H1 (cell line): Measurements from ENCODE around the gene PDZRN3. TPM values are rescaled to one million over a fixed set of nuclear protein-coding genes. Genes with fewer than 3 reads are reported as not detected.

Source experiments
- CTCF ChIA-PET: fragments of 300-600 bp; sonication (Branson Sonifier 250); formaldehyde crosslinking; loops from one replicate; lab custom pipeline; 2021; ENCODE audit not compliant: partially characterized antibody; lab: Charles Lee
- POLR2A ChIA-PET: fragments of 300-600 bp; sonication (Branson Sonifier 250); formaldehyde crosslinking; loops from one replicate; lab custom pipeline; 2021; ENCODE audit warnings: inconsistent platforms; ENCODE audit not compliant: partially characterized antibody; lab: Charles Lee
- DNase-seq, 2 experiments: peaks; one replicate each; pipeline versions ENCODE4 v3.0.0 to v3.0.0-alpha.2; 2010 to 2022; ENCODE audit warnings: low spot score in 2 of 2, low read depth in 1 of 2, mixed read lengths in 1 of 2
- FAIRE-seq: peaks from 2 replicates; lab custom pipeline; 2011; peaks lifted over from hg19 to GRCh38; lab: Jason Lieb, UNC
- H2AFZ ChIP-seq: 2 replicates; pipeline ENCODE4 v1.8.1; 2012; ENCODE audit warnings: low read length, inconsistent platforms
- H2AK5ac ChIP-seq: 2 replicates; pipeline ENCODE4 v1.6.1; 2013; ENCODE audit warnings: low read depth, low read length
- H2BK120ac ChIP-seq: replicated peaks from 2 replicates; pipeline ENCODE3; 2013; ENCODE audit warnings: low read depth, low read length, inconsistent platforms
- H2BK12ac ChIP-seq: 2 replicates; pipeline ENCODE4 v1.6.1; 2013; ENCODE audit warnings: low read depth, low read length
- H2BK15ac ChIP-seq: 2 replicates; pipeline ENCODE4 v1.6.1; 2013; ENCODE audit warnings: low read length
- H2BK20ac ChIP-seq: 2 replicates; pipeline ENCODE4 v1.6.1; 2013; ENCODE audit warnings: low read length
- H2BK5ac ChIP-seq: 2 replicates; pipeline ENCODE4 v1.6.1; 2013; ENCODE audit warnings: low read depth, low read length
- H3K14ac ChIP-seq: 2 replicates; pipeline ENCODE4 v1.6.1; 2013; ENCODE audit warnings: inconsistent platforms; ENCODE audit not compliant: insufficient read length
- H3K18ac ChIP-seq: 2 replicates; pipeline ENCODE4 v1.6.1; 2013; ENCODE audit warnings: low read length; ENCODE audit errors: extremely low read depth
- H3K23ac ChIP-seq: 2 replicates; pipeline ENCODE4 v1.6.1; 2013; ENCODE audit warnings: inconsistent platforms; ENCODE audit not compliant: insufficient read length
- H3K23me2 ChIP-seq: 2 replicates; pipeline ENCODE4 v1.6.1; 2013; ENCODE audit warnings: low read depth, low read length
- H3K27ac ChIP-seq: 2 replicates; pipeline ENCODE4 v1.6.1; 2011; ENCODE audit warnings: low read depth, low read length, inconsistent platforms
- H3K27me3 ChIP-seq, 4 experiments: replicated peaks in 1 of 4; 1 replicate in 1 of 4; 2 replicates in 3 of 4; pipeline versions ENCODE4 v1.6.1 to v1.8.1; 2011 to 2013; ENCODE audit warnings: low read length in 3 of 4, mild to moderate bottlenecking in 3 of 4, inconsistent platforms in 2 of 4, mixed read lengths in 2 of 4, moderate library complexity in 1 of 4; ENCODE audit not compliant: control insufficient read depth in 3 of 4, insufficient read depth in 3 of 4; ENCODE audit errors: extremely low read depth in 1 of 4
- H3K36me3 ChIP-seq, 4 experiments: 2 replicates each; pipeline versions ENCODE4 v1.6.1 to v1.8.1; 2011 to 2013; ENCODE audit warnings: mild to moderate bottlenecking in 4 of 4, low read length in 3 of 4, moderate library complexity in 2 of 4, control low read depth in 1 of 4, inconsistent platforms in 1 of 4; ENCODE audit not compliant: insufficient read depth in 4 of 4, control insufficient read depth in 2 of 4
- H3K4ac ChIP-seq: replicated peaks from 2 replicates; pipeline ENCODE3; 2013; ENCODE audit warnings: low read length, low read depth, mixed read lengths, inconsistent platforms; ENCODE audit not compliant: insufficient read length
- H3K4me1 ChIP-seq, 4 experiments: replicated peaks in 1 of 4; 1 replicate in 1 of 4; 2 replicates in 3 of 4; pipeline versions ENCODE4 v1.6.1 to v1.8.1; 2011 to 2013; ENCODE audit warnings: low read length in 3 of 4, inconsistent platforms in 2 of 4, mixed read lengths in 1 of 4; ENCODE audit not compliant: insufficient read depth in 4 of 4, control insufficient read depth in 3 of 4
- H3K4me2 ChIP-seq, 2 experiments: 2 replicates each; pipeline versions ENCODE4 v1.6.1 to v1.8.1; 2011 to 2013; ENCODE audit warnings: low read depth in 2 of 2, low read length in 2 of 2, control low read depth in 1 of 2, inconsistent platforms in 1 of 2, mild to moderate bottlenecking in 1 of 2; ENCODE audit not compliant: insufficient read depth in 1 of 2
- H3K4me3 ChIP-seq, 4 experiments: fragments of 200-600, 300-600 bp in 1 of 4; sonication (generic), shearing (Covaris generic), sonication (Bioruptor Twin) in 1 of 4; 2 replicates each; pipeline versions ENCODE4 v1.5.1 to v1.8.1; 2011 to 2016; ENCODE audit warnings: low read length in 4 of 4, low read depth in 3 of 4, control low read depth in 2 of 4, inconsistent platforms in 2 of 4, mild to moderate bottlenecking in 2 of 4, mixed read lengths in 1 of 4, moderate library complexity in 1 of 4; ENCODE audit not compliant: insufficient read depth in 2 of 4; ENCODE audit errors: extremely low read depth in 1 of 4
- H3K56ac ChIP-seq: replicated peaks from 2 replicates; pipeline ENCODE3; 2013; ENCODE audit warnings: low read depth, mild to moderate bottlenecking, mixed read lengths, low read length, inconsistent platforms; ENCODE audit not compliant: insufficient read length
- H3K79me1 ChIP-seq: 2 replicates; pipeline ENCODE4 v1.6.1; 2013; ENCODE audit warnings: low read depth, low read length, control low read depth
- H3K79me2 ChIP-seq, 2 experiments: 2 replicates each; pipeline versions ENCODE4 v1.6.1 to v1.8.1; 2012 to 2013; ENCODE audit warnings: low read length in 2 of 2, mild to moderate bottlenecking in 2 of 2, inconsistent platforms in 1 of 2; ENCODE audit not compliant: insufficient read depth in 2 of 2, control insufficient read depth in 1 of 2
- H3K9ac ChIP-seq, 4 experiments: replicated peaks in 1 of 4; 1 replicate in 1 of 4; 2 replicates in 3 of 4; pipeline versions ENCODE4 v1.6.1 to v1.8.1; 2011 to 2013; ENCODE audit warnings: low read depth in 3 of 4, low read length in 3 of 4, control low read depth in 2 of 4, mild to moderate bottlenecking in 2 of 4, moderate library complexity in 2 of 4, inconsistent platforms in 1 of 4; ENCODE audit errors: extremely low read depth in 1 of 4
- H3K9me3 ChIP-seq, 2 experiments: 2 replicates each; pipeline versions ENCODE4 v1.6.1 to v1.8.1; 2012 to 2013; ENCODE audit warnings: mild to moderate bottlenecking in 2 of 2, moderate library complexity in 2 of 2, control low read depth in 1 of 2, inconsistent platforms in 1 of 2, low read depth in 1 of 2, low read length in 1 of 2, mixed read lengths in 1 of 2; ENCODE audit not compliant: insufficient read depth in 2 of 2
- H4K20me1 ChIP-seq, 2 experiments: replicated peaks in 1 of 2; 2 replicates each; pipeline versions ENCODE3 to v1.8.1; 2011 to 2013; ENCODE audit warnings: inconsistent platforms in 2 of 2, low read length in 2 of 2, mild to moderate bottlenecking in 1 of 2; ENCODE audit not compliant: insufficient read depth in 2 of 2, control insufficient read depth in 1 of 2
- H4K5ac ChIP-seq: 2 replicates; pipeline ENCODE4 v1.6.1; 2013; ENCODE audit warnings: low read length, low read depth, mixed read lengths, inconsistent platforms; ENCODE audit not compliant: insufficient read length
- H4K8ac ChIP-seq: 2 replicates; pipeline ENCODE4 v1.8.0; 2013; ENCODE audit warnings: mild to moderate bottlenecking, moderate library complexity, low read length, inconsistent platforms; ENCODE audit not compliant: insufficient read depth; ENCODE audit errors: extremely low read depth
- H4K91ac ChIP-seq: replicated peaks from 2 replicates; pipeline ENCODE3; 2013; ENCODE audit warnings: low read length, mixed read lengths, inconsistent platforms; ENCODE audit not compliant: insufficient read length
- CHD2 ChIP-seq: IDR thresholded peaks from 2 replicates; pipeline ENCODE4 v1.6.1; 2012; ENCODE audit warnings: low read length, improper control_type of control experiment
- POLR2AphosphoS5 ChIP-seq: IDR thresholded peaks from 2 replicates; pipeline ENCODE4 v1.6.1; 2011; ENCODE audit warnings: low read depth, low read length
- RFX5 ChIP-seq: IDR thresholded peaks from 2 replicates; pipeline ENCODE4 v1.6.1; 2011; ENCODE audit warnings: low read depth, low read length, improper control_type of control experiment, borderline replicate concordance
- WGBS, 2 experiments: shearing (Covaris generic) in 1 of 2; methylation state at CpG; one replicate each; pipeline versions ENCODE4 v1.1.6 to v1.1.7; 2013 to 2015; ENCODE audit warnings: low lambda C conversion rate in 2 of 2, mixed read lengths in 2 of 2, inconsistent platforms in 1 of 2, low coverage in 1 of 2, missing lambda C conversion rate in 1 of 2; ENCODE audit not compliant: insufficient replicate concordance in 2 of 2, insufficient coverage in 1 of 2, insufficient read length in 1 of 2; ENCODE audit errors: extremely low coverage in 1 of 2, missing lambda C conversion rate in 1 of 2; 5-methylcytosine and 5-hydroxymethylcytosine counted together
- polyA plus RNA-seq, 7 experiments: library from polyadenylated mRNA; depleted of rRNA in 3 of 7; stranded (reverse) in 5 of 7; unstranded in 2 of 7; fragments of >200 nt in 5 of 7; fragments of 200-250 nt in 2 of 7; gene quantifications; 1 replicate in 5 of 7; 2 replicates in 1 of 7; 4 replicates in 1 of 7; pipeline versions ENCODE4 v1.2.1 to v1.2.3, GENCODE V29; 2011 to 2013; ENCODE audit warnings: missing spikeins in 2 of 7, mixed read lengths in 2 of 7
- total RNA-seq: library from RNA; stranded (reverse); fragmentation: NEBNext Ultra II Directional; extraction: Animal tissue kit (Norgen Biotek cat#: 25700); gene quantifications from 2 replicates; pipeline ENCODE4 v1.2.1, GENCODE V29; 2021

The PDZRN3 gene
- total and polyA plus RNA-seq, 2 of the 8 experiments (the other 6 are each of a cell fraction or from before 2014, with no cell fraction given): 4.2 to 20.5 TPM

- H3K27me3 ChIP-seq: no peaks in the 10 kb centered on the region
- no peaks in the 10 kb centered on the region for H3K79me2 ChIP-seq
- H4K8ac ChIP-seq: no peak overlapping the region
- no peaks in the 10 kb centered on the region for H3K9me3 ChIP-seq
- no peak for FAIRE-seq
- 89% methylated on average over 6 of the region's 6 CpGs; no CpG with 5 or more reads in 1 of the 2 experiments for WGBS, 2 experiments
- no peak overlapping the region for H3K56ac ChIP-seq
- TF ChIP-seq POLR2AphosphoS5 (no peak), CHD2 (no peak), RFX5 (no peak)
- TF ChIP-seq, all 59 proteins: peak for 0
- H3K23ac ChIP-seq: no peak overlapping the region
- no peaks in the 10 kb centered on the region for H3K4me1 ChIP-seq
- H4K20me1 ChIP-seq: no peaks in the 10 kb centered on the region
- H3K36me3 ChIP-seq: no peaks in the 10 kb centered on the region
- no peak overlapping the region for H3K4me2 ChIP-seq
- no peak overlapping the region for H4K91ac ChIP-seq
- no peak overlapping the region for H2AFZ ChIP-seq
- H3K4ac ChIP-seq: no peak overlapping the region
- H2BK20ac ChIP-seq: no peak overlapping the region
- no peak overlapping the region for H3K14ac ChIP-seq
- no peak overlapping the region for H3K4me3 ChIP-seq
- H3K79me1 ChIP-seq: no peaks in the 10 kb centered on the region
- no peak overlapping the region for H2AK5ac ChIP-seq
- no peaks in the 10 kb centered on the region for H3K23me2 ChIP-seq
- no peak overlapping the region for H2BK120ac ChIP-seq
- no peak for DNase-seq
- H2BK15ac ChIP-seq: no peak overlapping the region
- H2BK12ac ChIP-seq: no peak overlapping the region
- ChIA-PET POLR2A (no interaction called here), CTCF (interaction anchor here (1.3 kb wide), 1 partner anchor 9 kb away, joined by 5 read pairs; no protein-coding TSS in a partner anchor)
- H4K5ac ChIP-seq: no peak overlapping the region
- H3K18ac ChIP-seq: no peak overlapping the region
- H3K27ac ChIP-seq: no peak overlapping the region
- no peak overlapping the region for H3K9ac ChIP-seq
- no peak overlapping the region for H2BK5ac ChIP-seq
These were observed 273.7 kb downstream of the PDZRN3 start for GRCh38 chr3:73350996-73351395.
